Stomach (tissue), 4 donors: Measurements from ENCODE around the gene LIPT1.

Source experiments
- EP300 ChIP-seq: sonication (generic); formaldehyde crosslinking; IDR thresholded peaks from one replicate; pipeline ENCODE4 v1.6.1; 2017; ENCODE audit warnings: antibody characterized with exemption
- POLR2A ChIP-seq, 4 donors: fragments of 450-650 bp; IDR thresholded peaks; one replicate each; pipeline ENCODE4 v1.6.1; 2016; ENCODE audit warnings: antibody characterized with exemption in 4 of 4, control low read depth in 2 of 4, mild to moderate bottlenecking in 1 of 4, moderate library complexity in 1 of 4
- POLR2AphosphoS5 ChIP-seq, 3 donors: sonication (generic); formaldehyde crosslinking; IDR thresholded peaks; one replicate each; pipeline ENCODE4 v1.6.1; 2016; ENCODE audit warnings: antibody characterized with exemption in 3 of 3
- TF ChIP-seq, protein P1 (sequence below), 7 experiments: fragments of 450-650 bp in 4 of 7; fragments of 200-600 bp in 3 of 7; sonication (generic) in 3 of 7; IDR thresholded peaks; one replicate each; pipeline ENCODE4 v1.5.1; 2016 to 2019; ENCODE audit warnings: antibody characterized with exemption in 7 of 7, control low read depth in 2 of 7, mild to moderate bottlenecking in 1 of 7

GRCh38 chr2:99205491-99205890 lies 50.7 kb downstream of the LIPT1 start:
- TF ChIP-seq EP300: no peak
- TF ChIP-seq, protein P1, sequence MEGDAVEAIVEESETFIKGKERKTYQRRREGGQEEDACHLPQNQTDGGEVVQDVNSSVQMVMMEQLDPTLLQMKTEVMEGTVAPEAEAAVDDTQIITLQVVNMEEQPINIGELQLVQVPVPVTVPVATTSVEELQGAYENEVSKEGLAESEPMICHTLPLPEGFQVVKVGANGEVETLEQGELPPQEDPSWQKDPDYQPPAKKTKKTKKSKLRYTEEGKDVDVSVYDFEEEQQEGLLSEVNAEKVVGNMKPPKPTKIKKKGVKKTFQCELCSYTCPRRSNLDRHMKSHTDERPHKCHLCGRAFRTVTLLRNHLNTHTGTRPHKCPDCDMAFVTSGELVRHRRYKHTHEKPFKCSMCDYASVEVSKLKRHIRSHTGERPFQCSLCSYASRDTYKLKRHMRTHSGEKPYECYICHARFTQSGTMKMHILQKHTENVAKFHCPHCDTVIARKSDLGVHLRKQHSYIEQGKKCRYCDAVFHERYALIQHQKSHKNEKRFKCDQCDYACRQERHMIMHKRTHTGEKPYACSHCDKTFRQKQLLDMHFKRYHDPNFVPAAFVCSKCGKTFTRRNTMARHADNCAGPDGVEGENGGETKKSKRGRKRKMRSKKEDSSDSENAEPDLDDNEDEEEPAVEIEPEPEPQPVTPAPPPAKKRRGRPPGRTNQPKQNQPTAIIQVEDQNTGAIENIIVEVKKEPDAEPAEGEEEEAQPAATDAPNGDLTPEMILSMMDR (IDR thresholded peaks at IDR 0.05): no peak
- TF ChIP-seq POLR2A (IDR thresholded peaks at IDR 0.05): no peak
- TF ChIP-seq POLR2AphosphoS5 (IDR thresholded peaks at IDR 0.05): no peak
